Ishikawa (cell line): ENCODE data around the gene ITIH5.
A peak's percentile ranks its signal among the peaks of the same experiment; 100 is the strongest.

Experiments used
- CEBPB ChIP-seq: IDR thresholded peaks from 2 replicates; pipeline ENCODE4 v1.6.1; 2012
- CREB1 ChIP-seq: IDR thresholded peaks from 2 replicates; pipeline ENCODE4 v1.6.1; 2012; ENCODE audit warnings: low read depth
- EGR1 ChIP-seq: IDR thresholded peaks from 2 replicates; pipeline ENCODE4 v1.6.1; 2012
- EP300 ChIP-seq: IDR thresholded peaks from 2 replicates; pipeline ENCODE4 v1.6.1; 2012; ENCODE audit warnings: borderline replicate concordance
- FOXM1 ChIP-seq: IDR thresholded peaks from 2 replicates; pipeline ENCODE4 v1.6.1; 2012; ENCODE audit warnings: low read depth, borderline replicate concordance
- MAX ChIP-seq: IDR thresholded peaks from 2 replicates; pipeline ENCODE4 v1.6.1; 2012
- NFIC ChIP-seq: IDR thresholded peaks from 2 replicates; pipeline ENCODE4 v1.6.1; 2012
- RAD21 ChIP-seq: IDR thresholded peaks from 2 replicates; pipeline ENCODE4 v1.6.1; 2012; ENCODE audit warnings: low read depth
- REST ChIP-seq: IDR thresholded peaks from 2 replicates; pipeline ENCODE4 v1.6.1; 2012; ENCODE audit warnings: low read depth, mild to moderate bottlenecking
- TAF1 ChIP-seq: IDR thresholded peaks from 2 replicates; pipeline ENCODE4 v1.6.1; 2012; ENCODE audit warnings: low read depth, mild to moderate bottlenecking
- TCF12 ChIP-seq: IDR thresholded peaks from 2 replicates; pipeline ENCODE4 v1.6.1; 2012; ENCODE audit warnings: low read depth
- TEAD4 ChIP-seq: IDR thresholded peaks from 2 replicates; pipeline ENCODE4 v1.6.1; 2012
- USF1 ChIP-seq: IDR thresholded peaks from 2 replicates; pipeline ENCODE4 v1.6.1; 2012
- YY1 ChIP-seq: IDR thresholded peaks from 2 replicates; pipeline ENCODE4 v1.6.1; 2012; ENCODE audit warnings: low read depth
- ZBTB7A ChIP-seq: IDR thresholded peaks from 2 replicates; pipeline ENCODE4 v1.6.1; 2012; ENCODE audit warnings: low read depth

The ITIH5 gene

GRCh38 chr10:7706534-7707073 lies 39.8 kb upstream of the ITIH5 start:
- TF ChIP-seq CREB1 (no peak), EP300 (no peak), EGR1 (no peak)

GRCh38 chr10:7705341-7705740 lies 38.6 kb upstream of the ITIH5 start:
- no peak for TF ChIP-seq USF1
- TF ChIP-seq TCF12: no peak
- no peak for TF ChIP-seq ZBTB7A
- TF ChIP-seq FOXM1: no peak
- no peak for TF ChIP-seq CREB1
- no peak for TF ChIP-seq TEAD4

- TF ChIP-seq TCF12: no peak
- no peak for TF ChIP-seq YY1
These were observed 37.6 kb upstream of the ITIH5 start for GRCh38 chr10:7704071-7705016.

DNA sequence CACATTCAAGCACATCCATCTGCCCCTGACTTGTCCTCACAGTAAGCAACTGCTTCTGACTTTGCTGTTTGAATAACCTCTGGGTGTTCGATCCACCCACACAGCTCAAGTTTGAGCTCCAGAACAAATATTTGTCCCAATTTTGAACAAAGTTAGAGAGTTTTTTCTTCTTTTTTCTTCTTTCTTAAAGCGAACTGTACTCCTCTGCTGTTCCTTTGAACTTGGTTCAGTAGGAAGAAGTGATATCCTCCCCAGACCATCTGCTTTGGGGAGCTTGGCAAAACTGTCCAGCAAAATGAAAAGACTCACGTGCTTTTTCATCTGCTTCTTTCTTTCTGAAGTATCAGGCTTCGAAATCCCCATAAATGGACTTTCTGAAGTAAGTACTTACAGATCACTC lies 36.4 kb upstream of the ITIH5 start, which contains the start of gene ITIH2:
ITIH2 (plus strand) TSS at position 177 of the 400 bp plus-strand sequence; CDS start at position 296, 119 bp downstream.
- no peak for TF ChIP-seq TAF1
- no peak for TF ChIP-seq CEBPB
- TF ChIP-seq YY1: no peak
- no peak for TF ChIP-seq EGR1

GRCh38 chr10:7702288-7702812 lies 35.6 kb upstream of the ITIH5 start:
- no peak for TF ChIP-seq NFIC
- TF ChIP-seq FOXM1: no peak
- TF ChIP-seq RAD21: no peak
- TF ChIP-seq REST: no peak
- TF ChIP-seq TAF1: no peak
- no peak for TF ChIP-seq YY1
- no peak for TF ChIP-seq EGR1
- no peak for TF ChIP-seq ZBTB7A
- TF ChIP-seq TCF12: no peak

DNA sequence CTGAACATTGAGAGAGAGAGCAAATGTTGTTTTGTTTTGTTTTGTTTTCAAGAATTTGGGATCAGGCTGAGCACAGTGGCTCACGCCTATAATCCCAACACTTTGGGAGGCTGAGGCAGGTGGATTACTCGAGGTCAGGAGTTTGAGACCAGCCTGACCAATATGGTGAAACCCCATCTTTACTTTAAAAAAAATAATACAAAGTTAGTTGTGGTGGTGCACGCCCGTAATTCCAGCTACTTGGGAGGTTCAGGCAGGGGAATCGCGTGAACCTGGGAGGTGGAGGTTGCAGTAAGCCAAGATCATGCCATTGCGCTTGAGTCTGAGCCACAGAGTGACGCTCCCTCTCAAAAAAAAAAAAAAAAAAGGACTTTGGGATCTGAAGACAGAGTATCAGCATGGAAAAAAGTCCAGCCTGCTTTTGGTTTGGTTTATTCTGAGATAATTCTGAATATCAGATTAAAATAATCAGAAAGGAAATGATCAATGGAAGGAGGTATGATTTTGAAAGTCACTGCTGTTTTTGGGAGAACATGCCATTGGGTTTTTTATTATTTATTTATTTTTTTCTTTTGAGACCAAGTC lies 34.5 kb upstream of the ITIH5 start:
- no peak for TF ChIP-seq YY1
- TF ChIP-seq RAD21: no peak
- TF ChIP-seq EGR1: no peak
- TF ChIP-seq CREB1: no peak
- no peak for TF ChIP-seq ZBTB7A
- no peak for TF ChIP-seq TAF1
- TF ChIP-seq TCF12: no peak
- no peak for TF ChIP-seq REST
- no peak for TF ChIP-seq TEAD4
- TF ChIP-seq MAX: no peak

DNA sequence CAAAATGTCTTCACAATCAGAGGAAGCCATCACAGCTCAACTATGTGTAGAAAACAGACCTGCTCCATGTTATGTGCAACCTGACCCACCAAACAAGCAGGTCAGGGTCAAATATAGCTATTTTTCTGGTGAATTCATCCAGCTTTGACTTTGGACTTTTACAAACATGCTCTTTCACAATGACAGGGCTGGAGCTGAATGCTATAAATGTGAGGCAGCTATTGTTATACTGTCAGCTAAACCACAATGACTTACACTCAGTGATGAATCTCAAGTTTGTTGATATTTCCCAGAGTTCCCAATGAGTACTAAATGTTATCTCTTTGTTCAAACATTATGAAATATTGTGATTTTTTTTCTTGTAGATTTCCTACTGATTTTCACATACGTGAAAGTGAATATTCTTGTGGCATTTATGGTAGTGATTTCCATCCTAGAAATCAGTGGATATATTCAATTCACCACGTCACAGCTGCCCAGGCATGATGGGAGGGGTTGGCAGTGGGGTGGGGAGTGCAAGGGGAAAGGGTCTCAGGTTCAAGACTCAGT lies 33.9 kb upstream of the ITIH5 start:
- TF ChIP-seq TAF1 (no peak), FOXM1 (no peak), TEAD4 (0 out of 2 replicates have a peak, but pooled peaks have one; percentile 5), RAD21 (no peak)
